Measurements from ENCODE around the gene MICU1.
"Not testable (repeated sequence)": the region's sequence is repeated elsewhere in the genome, so short reads cannot be mapped to it uniquely, and the experiment has no call there.

The MICU1 gene

GRCh38 chr10:72375173-72375572 is 250.7 kb downstream of the MICU1 start:
- no peak for DNase-seq

- DNase-seq: no peak
Observed at GRCh38 chr10:72370201-72370722, 255.6 kb downstream of the MICU1 start.

GRCh38 chr10:72367301-72367960 is 258.4 kb downstream of the MICU1 start:
- DNase-seq: no peak

GRCh38 chr10:72365106-72365895 is 260.6 kb downstream of the MICU1 start:
- no peak for DNase-seq

- peak; percentile 31 for DNase-seq
Observed at GRCh38 chr10:72364239-72364777, 261.6 kb downstream of the MICU1 start.

- no peak for DNase-seq
Observed at GRCh38 chr10:72356987-72357386, 268.9 kb downstream of the MICU1 start.

GRCh38 chr10:72356115-72356514 is 269.8 kb downstream of the MICU1 start:
- DNase-seq: no peak

GRCh38 chr10:72355214-72355555 is 270.7 kb downstream of the MICU1 start:
- no peak for DNase-seq

GRCh38 chr10:72354356-72355213 is 271.3 kb downstream of the MICU1 start, which contains the start of gene DNAJB12:
TSS of gene DNAJB12 (minus strand) at chr10:72354919. CDS start at chr10:72354897, 22 bp downstream.
- DNase-seq: peak; percentile 79

- DNase-seq: no peak
Observed at GRCh38 chr10:72353965-72354355, 271.9 kb downstream of the MICU1 start.

- no peak for DNase-seq
Observed at GRCh38 chr10:72353028-72353964, 272.6 kb downstream of the MICU1 start.

GRCh38 chr10:72351479-72351878 is 274.4 kb downstream of the MICU1 start:
- DNase-seq: no peak

GRCh38 chr10:72349438-72349837 is 276.4 kb downstream of the MICU1 start:
- no peak for DNase-seq

- DNase-seq: no peak
Observed at GRCh38 chr10:72348282-72348681, 277.6 kb downstream of the MICU1 start.

- not testable (repeated sequence) for DNase-seq
Observed at GRCh38 chr10:72346117-72346516, 279.8 kb downstream of the MICU1 start.

GRCh38 chr10:72344932-72345331 is 280.9 kb downstream of the MICU1 start:
- no peak for DNase-seq

GRCh38 chr10:72342911-72343310 is 283.0 kb downstream of the MICU1 start:
- no peak for DNase-seq

- DNase-seq: no peak
Observed at GRCh38 chr10:72340510-72341261, 285.2 kb downstream of the MICU1 start.

- no peak for DNase-seq
Observed at GRCh38 chr10:72338180-72338579, 287.7 kb downstream of the MICU1 start.

GRCh38 chr10:72337722-72338121 is 288.2 kb downstream of the MICU1 start:
- no peak for DNase-seq

- no peak for DNase-seq
Observed at GRCh38 chr10:72337039-72337629, 288.7 kb downstream of the MICU1 start.
